Mesendoderm (in vitro differentiated cells): ENCODE measurements around the gene MFSD11.
A peak's percentile ranks its signal among the peaks of the same experiment; 100 is the strongest.
"Not testable (repeated sequence)": the region's sequence is repeated elsewhere in the genome, so short reads cannot be mapped to it uniquely, and the experiment has no call there.

Source experiments
- DNase-seq: peaks from one replicate; pipeline ENCODE4 v3.0.0; 2013
- H2AK5ac ChIP-seq: 2 replicates; pipeline ENCODE4 v1.6.1; 2013; ENCODE audit warnings: low read length, inconsistent platforms
- H2BK120ac ChIP-seq: 2 replicates; pipeline ENCODE4 v1.6.1; 2013; ENCODE audit warnings: low read depth, mild to moderate bottlenecking, low read length, moderate library complexity, mixed read lengths
- H2BK15ac ChIP-seq: replicated peaks from 2 replicates; pipeline ENCODE4 v1.6.1; 2013; ENCODE audit warnings: low read depth, mild to moderate bottlenecking, moderate library complexity
- H2BK5ac ChIP-seq: 2 replicates; pipeline ENCODE4 v1.6.1; 2013; ENCODE audit warnings: low read length, inconsistent platforms
- H3K18ac ChIP-seq: 2 replicates; pipeline ENCODE4 v1.6.1; 2013; ENCODE audit warnings: mild to moderate bottlenecking, low read length, mixed read lengths
- H3K23ac ChIP-seq: one replicate; pipeline ENCODE4 v1.6.1; 2013; ENCODE audit warnings: low read length
- H3K27ac ChIP-seq: 2 replicates; pipeline ENCODE4 v1.5.1; 2013; ENCODE audit warnings: low read depth, mild to moderate bottlenecking, inconsistent platforms, low read length, moderate library complexity
- H3K27me3 ChIP-seq: 2 replicates; pipeline ENCODE4 v1.6.1; 2013; ENCODE audit warnings: low read length, control low read depth, mild to moderate bottlenecking, inconsistent platforms; ENCODE audit not compliant: insufficient read depth, poor library complexity
- H3K36me3 ChIP-seq: 2 replicates; pipeline ENCODE4 v1.6.1; 2013; ENCODE audit warnings: low read length, inconsistent platforms; ENCODE audit not compliant: control insufficient read depth, insufficient read depth
- H3K4ac ChIP-seq: one replicate; pipeline ENCODE4 v1.6.1; 2013; ENCODE audit warnings: low read depth, mild to moderate bottlenecking, low read length, moderate library complexity
- H3K4me1 ChIP-seq: 2 replicates; pipeline ENCODE4 v1.6.1; 2013; ENCODE audit warnings: low read depth, low read length, inconsistent platforms; ENCODE audit not compliant: control insufficient read depth
- H3K4me2 ChIP-seq: 2 replicates; pipeline ENCODE4 v1.6.1; 2013; ENCODE audit warnings: low read length
- H3K4me3 ChIP-seq: 2 replicates; pipeline ENCODE4 v1.5.1; 2013; ENCODE audit warnings: mild to moderate bottlenecking, low read length
- H3K56ac ChIP-seq: one replicate; pipeline ENCODE4 v1.6.1; 2013; ENCODE audit warnings: low read length
- H3K79me1 ChIP-seq: 2 replicates; pipeline ENCODE4 v1.6.1; 2013; ENCODE audit warnings: low read length, inconsistent platforms
- H3K79me2 ChIP-seq: 2 replicates; pipeline ENCODE4 v1.6.1; 2013; ENCODE audit warnings: mild to moderate bottlenecking, low read length; ENCODE audit not compliant: control insufficient read depth, insufficient read depth
- H3K9ac ChIP-seq: 2 replicates; pipeline ENCODE4 v1.6.1; 2013; ENCODE audit warnings: low read length, inconsistent platforms
- H4K5ac ChIP-seq: one replicate; pipeline ENCODE4 v1.6.1; 2013; ENCODE audit warnings: low read length
- H4K8ac ChIP-seq: one replicate; pipeline ENCODE4 v1.6.1; 2013; ENCODE audit warnings: low read depth, mild to moderate bottlenecking, control low read depth, low read length, moderate library complexity
- WGBS: extraction: QIAGEN DNeasy Blood & Tissue Kit; methylation state at CpG from one replicate; pipeline ENCODE4 v1.1.7; 2013; ENCODE audit warnings: low lambda C conversion rate, missing lambda C conversion rate; ENCODE audit not compliant: insufficient coverage; ENCODE audit errors: extremely low coverage; 5-methylcytosine and 5-hydroxymethylcytosine counted together

The MFSD11 gene

GRCh38 chr17:76811834-76812233 lies 73.9 kb downstream of the MFSD11 start:
- Histone ChIP-seq H4K8ac (no peak overlapping the region), H3K27me3 (no peaks in the 10 kb centered on the region), H3K9ac (no peak overlapping the region), H3K23ac (no peak overlapping the region), H3K4me1 (no peaks in the 10 kb centered on the region), H2BK120ac (no peak overlapping the region), H2AK5ac (no peak overlapping the region), H3K4ac (no peak overlapping the region), H4K5ac (no peak overlapping the region), H2BK5ac (no peak overlapping the region), H3K79me1 (no peaks in the 10 kb centered on the region), H3K56ac (no peak overlapping the region), H3K4me3 (no peak overlapping the region), H3K4me2 (no peak overlapping the region), H3K27ac (no peak overlapping the region), H2BK15ac (no peak overlapping the region), H3K79me2 (no peaks in the 10 kb centered on the region), H3K36me3 (no peaks in the 10 kb centered on the region), H3K18ac (no peak overlapping the region)
- DNase-seq = no peak
- no CpG with 5 or more reads among the region's 5 CpGs for WGBS

- no peaks in the 10 kb centered on the region for H3K4me1 ChIP-seq
- H4K8ac ChIP-seq = no peak overlapping the region
- H2BK5ac ChIP-seq = no peak overlapping the region
- H4K5ac ChIP-seq = no peak overlapping the region
- H3K27ac ChIP-seq = no peak overlapping the region
- H3K4me2 ChIP-seq = no peak overlapping the region
- H2BK120ac ChIP-seq = no peak overlapping the region
- no peaks in the 10 kb centered on the region for H3K36me3 ChIP-seq
- H3K23ac ChIP-seq = no peak overlapping the region
- no CpG with 5 or more reads among the region's 4 CpGs for WGBS
- H3K18ac ChIP-seq = no peak overlapping the region
- H3K79me1 ChIP-seq = no peaks in the 10 kb centered on the region
- H3K79me2 ChIP-seq = no peaks in the 10 kb centered on the region
- H3K27me3 ChIP-seq = no peaks in the 10 kb centered on the region
- no peak overlapping the region for H2BK15ac ChIP-seq
- H3K9ac ChIP-seq = no peak overlapping the region
- no peak overlapping the region for H3K56ac ChIP-seq
- DNase-seq = peak; percentile 34
- H2AK5ac ChIP-seq = no peak overlapping the region
- no peak overlapping the region for H3K4me3 ChIP-seq
- no peak overlapping the region for H3K4ac ChIP-seq
Observed at GRCh38 chr17:76812263-76812662, 74.3 kb downstream of the MFSD11 start.

- H3K9ac ChIP-seq = no peak overlapping the region
- H3K4ac ChIP-seq = no peak overlapping the region
- WGBS = no CpG with 5 or more reads among the region's 4 CpGs
Observed at GRCh38 chr17:76812968-76813367, 75.0 kb downstream of the MFSD11 start.

GRCh38 chr17:76815907-76816589 lies 78.1 kb downstream of the MFSD11 start:
- not testable (repeated sequence) for H2BK120ac ChIP-seq, H3K18ac ChIP-seq, H4K8ac ChIP-seq, H3K4ac ChIP-seq, H3K9ac ChIP-seq, H3K4me1 ChIP-seq, H3K79me2 ChIP-seq, H3K79me1 ChIP-seq, H3K27me3 ChIP-seq, H3K27ac ChIP-seq, H3K4me2 ChIP-seq, H3K36me3 ChIP-seq, H3K4me3 ChIP-seq, H2AK5ac ChIP-seq, H2BK5ac ChIP-seq, H4K5ac ChIP-seq, DNase-seq, H3K23ac ChIP-seq, H2BK15ac ChIP-seq
- WGBS = no CpG with 5 or more reads among the region's 9 CpGs
- peak overlapping the region; percentile 42 for H3K56ac ChIP-seq

More at GRCh38 chr17:76812968-76813367, 75.0 kb downstream of the MFSD11 start:
- Histone ChIP-seq H3K27ac (no peak overlapping the region), H2BK5ac (no peak overlapping the region), H2BK15ac (no peak overlapping the region), H3K36me3 (no peaks in the 10 kb centered on the region), H2BK120ac (no peak overlapping the region), H4K8ac (no peak overlapping the region), H3K27me3 (no peaks in the 10 kb centered on the region), H3K4me2 (no peak overlapping the region), H3K56ac (no peak overlapping the region), H4K5ac (no peak overlapping the region), H3K4me1 (no peaks in the 10 kb centered on the region), H3K79me1 (no peaks in the 10 kb centered on the region), H3K23ac (no peak overlapping the region), H2AK5ac (no peak overlapping the region), H3K79me2 (no peaks in the 10 kb centered on the region), H3K4me3 (no peak overlapping the region), H3K18ac (no peak overlapping the region)
- DNase-seq = no peak

GRCh38 chr17:76816590-76817135 lies 78.7 kb downstream of the MFSD11 start:
- WGBS = no CpG with 5 or more reads among the region's 8 CpGs
- no peak overlapping the region for H3K18ac ChIP-seq
- H3K23ac ChIP-seq = no peak overlapping the region
- H3K4me3 ChIP-seq = no peak overlapping the region
- H3K27ac ChIP-seq = no peak overlapping the region
- no peak overlapping the region for H3K4me2 ChIP-seq
- no peak overlapping the region for H2BK120ac ChIP-seq
- no peak overlapping the region for H3K9ac ChIP-seq
- no peaks in the 10 kb centered on the region for H3K36me3 ChIP-seq
- no peak overlapping the region for H3K4ac ChIP-seq
- H3K56ac ChIP-seq = peak overlapping the region; percentile 42
- H3K27me3 ChIP-seq = no peaks in the 10 kb centered on the region
- H3K4me1 ChIP-seq = no peaks in the 10 kb centered on the region
- H2AK5ac ChIP-seq = no peak overlapping the region
- DNase-seq = peak; percentile 79
- H4K5ac ChIP-seq = no peak overlapping the region
- H3K79me1 ChIP-seq = no peaks in the 10 kb centered on the region
- no peak overlapping the region for H4K8ac ChIP-seq
- H2BK15ac ChIP-seq = no peak overlapping the region
- H3K79me2 ChIP-seq = no peaks in the 10 kb centered on the region
- no peak overlapping the region for H2BK5ac ChIP-seq

GRCh38 chr17:76820039-76820438 lies 82.1 kb downstream of the MFSD11 start:
- Histone ChIP-seq H3K4me1 (no peaks in the 10 kb centered on the region), H3K79me1 (no peaks in the 10 kb centered on the region), H3K27me3 (no peaks in the 10 kb centered on the region), H3K4me3 (no peak overlapping the region), H3K56ac (no peak overlapping the region), H3K18ac (no peak overlapping the region), H3K23ac (no peak overlapping the region), H3K9ac (no peak overlapping the region), H2BK120ac (no peak overlapping the region), H3K4ac (no peak overlapping the region), H4K5ac (no peak overlapping the region), H3K4me2 (no peak overlapping the region), H2BK5ac (no peak overlapping the region), H3K36me3 (no peaks in the 10 kb centered on the region), H2AK5ac (no peak overlapping the region), H3K79me2 (no peaks in the 10 kb centered on the region), H3K27ac (no peak overlapping the region), H2BK15ac (no peak overlapping the region), H4K8ac (no peak overlapping the region)
- no CpG with 5 or more reads among the region's 1 CpG for WGBS
- peak; percentile 7 for DNase-seq
